ENCODE measurements around the gene PDPK1. TPM values are rescaled to one million over a fixed set of nuclear protein-coding genes. Genes with fewer than 3 reads are reported as not detected.

PDPK1 gene
- total RNA-seq, 4 donors from 2014 or later, result 23.6 to 37.4 (median 34.2) TPM

DNA sequence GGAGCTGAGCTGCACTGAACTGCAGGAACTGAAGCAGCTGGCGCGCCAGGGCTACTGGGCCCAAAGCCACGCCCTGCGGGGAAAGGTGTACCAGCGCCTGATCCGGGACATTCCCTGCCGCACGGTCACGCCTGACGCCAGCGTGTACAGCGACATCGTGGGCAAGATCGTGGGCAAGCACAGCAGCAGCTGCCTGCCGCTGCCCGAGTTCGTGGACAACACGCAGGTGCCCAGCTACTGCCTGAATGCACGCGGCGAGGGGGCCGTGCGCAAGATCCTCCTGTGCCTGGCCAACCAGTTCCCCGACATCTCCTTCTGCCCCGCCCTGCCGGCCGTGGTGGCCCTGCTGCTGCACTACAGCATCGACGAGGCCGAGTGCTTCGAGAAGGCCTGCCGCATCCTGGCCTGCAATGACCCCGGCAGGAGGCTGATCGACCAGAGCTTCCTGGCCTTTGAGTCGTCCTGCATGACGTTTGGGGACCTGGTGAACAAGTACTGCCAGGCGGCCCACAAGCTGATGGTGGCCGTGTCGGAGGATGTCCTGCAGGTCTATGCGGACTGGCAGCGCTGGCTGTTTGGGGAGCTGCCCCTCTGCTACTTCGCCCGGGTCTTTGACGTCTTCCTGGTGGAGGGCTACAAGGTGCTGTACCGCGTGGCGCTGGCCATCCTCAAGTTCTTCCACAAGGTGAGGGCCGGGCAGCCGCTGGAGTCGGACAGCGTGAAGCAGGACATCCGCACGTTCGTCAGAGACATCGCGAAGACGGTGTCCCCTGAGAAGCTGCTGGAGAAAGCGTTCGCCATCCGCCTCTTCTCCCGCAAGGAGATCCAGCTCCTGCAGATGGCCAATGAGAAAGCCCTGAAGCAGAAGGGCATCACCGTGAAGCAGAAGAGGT is 41.4 kb upstream of the PDPK1 start:
- TF ChIP-seq, protein P1, sequence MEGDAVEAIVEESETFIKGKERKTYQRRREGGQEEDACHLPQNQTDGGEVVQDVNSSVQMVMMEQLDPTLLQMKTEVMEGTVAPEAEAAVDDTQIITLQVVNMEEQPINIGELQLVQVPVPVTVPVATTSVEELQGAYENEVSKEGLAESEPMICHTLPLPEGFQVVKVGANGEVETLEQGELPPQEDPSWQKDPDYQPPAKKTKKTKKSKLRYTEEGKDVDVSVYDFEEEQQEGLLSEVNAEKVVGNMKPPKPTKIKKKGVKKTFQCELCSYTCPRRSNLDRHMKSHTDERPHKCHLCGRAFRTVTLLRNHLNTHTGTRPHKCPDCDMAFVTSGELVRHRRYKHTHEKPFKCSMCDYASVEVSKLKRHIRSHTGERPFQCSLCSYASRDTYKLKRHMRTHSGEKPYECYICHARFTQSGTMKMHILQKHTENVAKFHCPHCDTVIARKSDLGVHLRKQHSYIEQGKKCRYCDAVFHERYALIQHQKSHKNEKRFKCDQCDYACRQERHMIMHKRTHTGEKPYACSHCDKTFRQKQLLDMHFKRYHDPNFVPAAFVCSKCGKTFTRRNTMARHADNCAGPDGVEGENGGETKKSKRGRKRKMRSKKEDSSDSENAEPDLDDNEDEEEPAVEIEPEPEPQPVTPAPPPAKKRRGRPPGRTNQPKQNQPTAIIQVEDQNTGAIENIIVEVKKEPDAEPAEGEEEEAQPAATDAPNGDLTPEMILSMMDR (IDR thresholded peaks at IDR 0.05; ENCODE audit: low read depth), result no peak

DNA sequence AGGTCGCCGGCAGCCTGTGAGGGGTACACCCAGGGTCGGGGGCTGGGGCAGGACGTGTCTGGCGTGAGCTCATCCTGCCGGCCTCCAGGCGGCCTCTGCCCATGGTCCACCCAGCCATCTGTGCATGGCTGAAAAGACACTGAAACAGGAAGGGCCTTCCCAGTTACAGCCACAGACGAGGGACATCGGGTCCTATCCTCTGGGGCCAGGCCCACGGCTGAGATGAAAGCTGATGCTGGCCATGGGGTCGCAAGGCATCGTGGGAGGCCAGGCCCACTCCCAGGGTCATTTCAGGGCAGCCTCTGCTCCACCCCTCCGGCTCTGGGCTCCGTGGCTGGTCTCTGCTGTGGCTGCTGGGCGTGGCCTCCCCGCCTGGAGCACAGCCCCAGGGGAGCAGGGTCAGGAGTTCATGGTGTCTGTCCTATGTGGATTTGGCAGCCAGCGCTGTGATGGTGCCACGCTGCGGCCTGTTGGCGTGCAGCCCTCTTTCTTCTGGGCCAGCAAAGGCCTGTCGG is 40.6 kb upstream of the PDPK1 start:
- TF ChIP-seq, protein P1 (IDR thresholded peaks at IDR 0.05; ENCODE audit: low read depth), result no peak

DNA sequence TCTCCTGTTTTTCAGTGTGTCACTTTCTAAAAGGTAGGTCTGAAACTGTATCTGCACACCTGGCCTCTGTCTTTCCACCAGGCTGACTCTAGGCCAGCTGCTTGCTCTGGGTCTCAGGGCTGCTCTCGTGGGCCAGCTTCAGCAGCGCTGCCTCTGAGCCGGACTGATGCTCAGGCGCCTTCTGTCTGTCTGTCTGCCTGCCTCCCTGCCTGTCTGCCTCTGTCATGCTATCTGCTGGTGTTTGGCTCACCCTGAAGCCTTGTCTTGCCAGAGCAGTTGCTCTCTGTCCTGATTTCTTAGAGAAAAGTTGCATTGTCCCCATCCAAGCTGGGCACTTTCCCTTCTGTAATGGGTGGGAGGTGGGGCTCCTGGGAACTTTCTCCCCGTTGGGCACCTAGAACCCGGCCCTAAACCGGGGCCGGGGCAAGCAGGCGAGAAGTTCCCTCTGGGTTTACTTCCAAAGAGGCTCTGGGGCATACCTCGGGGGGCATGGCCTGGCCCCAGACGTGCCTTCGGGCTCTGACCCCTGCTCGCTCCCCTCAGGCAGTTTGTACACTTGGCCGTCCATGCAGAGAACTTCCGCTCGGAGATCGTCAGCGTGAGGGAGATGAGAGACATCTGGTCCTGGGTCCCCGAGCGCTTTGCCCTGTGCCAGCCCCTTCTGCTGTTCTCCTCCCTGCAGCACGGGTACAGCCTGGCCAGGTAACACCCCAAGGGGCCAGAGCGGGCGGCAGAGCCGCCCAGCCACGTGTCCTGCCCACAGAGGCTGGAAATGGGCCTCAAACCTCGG is 39.9 kb upstream of the PDPK1 start:
- TF ChIP-seq, protein P1 (IDR thresholded peaks at IDR 0.05; ENCODE audit: low read depth), result no peak

DNA sequence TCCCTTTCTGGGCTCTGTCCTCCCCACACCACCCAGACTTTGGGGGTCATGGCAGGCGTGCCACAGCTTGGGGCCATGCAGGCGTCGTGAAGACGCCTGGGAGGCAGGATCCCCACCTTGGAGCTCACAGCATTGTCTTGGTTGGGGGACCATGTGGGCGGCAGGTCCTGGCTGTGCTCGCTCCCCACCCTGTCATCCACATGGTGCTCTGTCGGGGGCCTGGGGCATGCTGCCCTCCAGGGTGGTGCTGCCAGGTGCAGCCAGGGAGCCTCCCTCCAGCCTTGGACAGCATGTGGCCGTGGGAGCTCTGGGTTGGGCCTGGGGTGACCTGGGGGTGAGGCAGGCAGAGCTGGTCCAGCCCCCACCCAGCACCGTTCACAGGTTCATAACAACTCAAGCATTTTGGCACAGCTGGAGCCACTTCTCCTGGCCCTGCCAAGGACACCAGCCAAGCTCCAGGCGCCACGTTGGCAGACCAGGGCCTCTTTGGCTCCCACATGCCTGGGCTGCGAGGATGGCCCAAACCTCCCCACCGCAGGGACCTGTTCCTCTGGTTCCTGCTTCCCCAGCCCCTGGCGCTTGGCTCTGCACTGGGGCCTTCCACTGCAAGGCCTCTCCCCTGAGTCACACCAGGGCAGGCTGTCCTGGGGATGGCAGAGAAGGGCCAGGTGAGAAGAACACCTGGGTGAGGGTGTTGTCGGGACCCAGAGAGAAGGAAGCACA is 39.1 kb upstream of the PDPK1 start:
- TF ChIP-seq, protein P1 (IDR thresholded peaks at IDR 0.05; ENCODE audit: low read depth), result no peak

DNA sequence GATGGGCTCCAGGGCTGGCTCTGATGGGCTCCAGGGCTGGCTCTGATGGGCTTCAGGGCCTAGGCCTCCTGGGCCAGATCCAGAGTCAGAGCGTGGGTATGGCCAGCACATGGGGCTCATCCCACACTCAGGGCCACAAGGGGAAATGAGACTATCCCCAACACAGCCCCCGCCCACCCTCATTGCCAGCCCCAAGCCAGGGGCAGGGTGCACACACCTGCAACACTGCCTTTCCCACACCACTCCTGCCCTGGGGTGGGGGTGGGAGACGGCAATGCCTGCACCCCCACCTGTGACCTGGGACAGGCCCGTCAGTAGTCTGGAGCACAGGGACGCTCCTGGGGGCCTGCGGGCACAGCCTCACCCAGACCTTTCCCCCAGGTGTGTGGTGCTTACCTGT is 38.4 kb upstream of the PDPK1 start:
- TF ChIP-seq, protein P1 (IDR thresholded peaks at IDR 0.05; ENCODE audit: low read depth), result no peak

DNA sequence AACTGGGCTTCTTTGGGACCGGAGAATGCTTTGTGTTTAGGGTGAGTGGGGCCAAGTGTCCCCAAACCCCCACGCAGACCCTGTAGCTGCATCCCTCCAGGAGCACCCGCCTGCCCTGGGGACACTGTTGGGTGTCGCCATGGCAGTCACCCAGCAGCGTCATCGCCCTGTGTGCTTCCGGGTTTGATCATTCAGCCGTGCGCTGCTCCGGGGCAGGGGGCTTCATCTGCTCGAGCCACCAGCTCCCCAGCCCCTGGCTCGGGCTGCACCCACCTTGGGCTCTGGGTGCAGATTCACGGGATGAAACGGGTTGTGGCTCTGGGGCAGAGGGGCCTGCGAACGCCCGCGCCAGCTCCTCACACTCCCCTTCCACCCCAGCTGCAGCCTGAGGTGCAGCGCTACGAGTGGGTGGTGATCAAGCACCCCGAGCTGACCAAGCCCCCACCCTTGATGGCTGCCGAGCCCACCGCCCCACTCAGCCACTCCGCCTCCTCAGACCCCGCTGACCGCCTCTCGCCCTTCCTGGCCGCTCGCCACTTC is 37.9 kb upstream of the PDPK1 start:
- TF ChIP-seq, protein P1 (IDR thresholded peaks at IDR 0.05; ENCODE audit: low read depth), result no peak

Measured in subcutaneous adipose tissue (tissue), 4 donors.